ENCODE results near the gene MDFIC. TPM values are rescaled to one million over a fixed set of nuclear protein-coding genes. Genes with fewer than 3 reads are reported as not detected.

The MDFIC gene
- total RNA-seq, 4 donors from 2014 or later: 50.3 to 89.5 (median 58.1) TPM

DNA sequence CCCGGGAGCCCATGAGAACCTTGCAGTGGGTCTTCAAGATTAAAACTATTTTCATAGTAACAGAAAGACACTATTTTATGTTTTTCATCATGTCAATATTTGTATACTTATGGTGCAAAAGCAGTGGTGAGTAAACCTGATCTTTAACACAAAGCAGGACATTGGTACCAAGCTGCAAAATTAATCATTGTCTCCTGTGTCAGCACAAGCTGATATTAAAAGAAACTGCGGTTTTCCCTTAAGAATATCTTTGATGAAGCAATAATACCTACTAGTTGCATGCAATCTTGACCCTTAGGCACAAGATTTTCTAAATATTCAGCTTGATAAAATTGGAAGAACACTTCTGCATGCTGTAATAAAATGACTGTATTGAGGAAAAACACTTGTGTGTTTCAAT lies 121.7 kb downstream of the MDFIC start:
- 47 to 86% methylated on average over 2 of the region's 2 CpGs for WGBS, 2 donors
- no peak for DNase-seq

DNA sequence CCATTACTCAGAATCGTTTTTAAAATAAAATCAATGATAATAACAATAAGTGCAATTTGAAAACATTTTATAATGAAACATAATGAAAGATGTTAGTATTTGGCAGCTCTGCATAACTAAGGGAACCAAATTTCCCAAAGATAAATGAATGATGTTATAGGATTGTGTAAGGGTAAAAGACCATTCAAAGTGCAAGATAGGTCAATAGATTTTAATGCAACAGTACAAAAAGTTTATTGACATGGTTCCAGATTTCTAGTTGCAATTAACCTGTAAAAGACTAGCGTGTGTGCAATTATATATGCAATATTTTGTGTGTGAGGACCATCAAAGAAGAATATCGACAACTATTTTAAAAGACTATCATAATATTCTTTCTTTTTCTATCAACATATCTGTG lies 122.3 kb downstream of the MDFIC start:
- WGBS, 2 donors: 66 to 90% methylated on average over 3 of the region's 3 CpGs
- TF ChIP-seq, protein P1, sequence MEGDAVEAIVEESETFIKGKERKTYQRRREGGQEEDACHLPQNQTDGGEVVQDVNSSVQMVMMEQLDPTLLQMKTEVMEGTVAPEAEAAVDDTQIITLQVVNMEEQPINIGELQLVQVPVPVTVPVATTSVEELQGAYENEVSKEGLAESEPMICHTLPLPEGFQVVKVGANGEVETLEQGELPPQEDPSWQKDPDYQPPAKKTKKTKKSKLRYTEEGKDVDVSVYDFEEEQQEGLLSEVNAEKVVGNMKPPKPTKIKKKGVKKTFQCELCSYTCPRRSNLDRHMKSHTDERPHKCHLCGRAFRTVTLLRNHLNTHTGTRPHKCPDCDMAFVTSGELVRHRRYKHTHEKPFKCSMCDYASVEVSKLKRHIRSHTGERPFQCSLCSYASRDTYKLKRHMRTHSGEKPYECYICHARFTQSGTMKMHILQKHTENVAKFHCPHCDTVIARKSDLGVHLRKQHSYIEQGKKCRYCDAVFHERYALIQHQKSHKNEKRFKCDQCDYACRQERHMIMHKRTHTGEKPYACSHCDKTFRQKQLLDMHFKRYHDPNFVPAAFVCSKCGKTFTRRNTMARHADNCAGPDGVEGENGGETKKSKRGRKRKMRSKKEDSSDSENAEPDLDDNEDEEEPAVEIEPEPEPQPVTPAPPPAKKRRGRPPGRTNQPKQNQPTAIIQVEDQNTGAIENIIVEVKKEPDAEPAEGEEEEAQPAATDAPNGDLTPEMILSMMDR (IDR thresholded peaks at IDR 0.05): no peak
- TF ChIP-seq POLR2A (IDR thresholded peaks at IDR 0.05): no peak
- Histone ChIP-seq H3K27me3 (no peaks in the 10 kb centered on the region), H3K27ac (no peak overlapping the region), H3K9me3 (no peaks in the 10 kb centered on the region), H3K36me3 (no peaks in the 10 kb centered on the region), H3K4me1 (no peaks in the 10 kb centered on the region), H3K4me3 (replicated peaks in 1 of 3) (no peak overlapping the region)
- intact Hi-C loops (cut with DNase I): no loop called here
- no peak for DNase-seq

More for the DNA sequence above, 121.7 kb downstream of the MDFIC start:
- Histone ChIP-seq H3K9me3 (no peaks in the 10 kb centered on the region), H3K27ac (no peak overlapping the region), H3K36me3 (no peaks in the 10 kb centered on the region), H3K27me3 (no peaks in the 10 kb centered on the region), H3K4me1 (no peaks in the 10 kb centered on the region), H3K4me3 (replicated peaks in 1 of 3) (no peak overlapping the region)
- no peak for TF ChIP-seq POLR2A (IDR thresholded peaks at IDR 0.05)
- TF ChIP-seq, protein P1 (IDR thresholded peaks at IDR 0.05): no peak
- intact Hi-C loops (cut with DNase I): no loop called here

DNA sequence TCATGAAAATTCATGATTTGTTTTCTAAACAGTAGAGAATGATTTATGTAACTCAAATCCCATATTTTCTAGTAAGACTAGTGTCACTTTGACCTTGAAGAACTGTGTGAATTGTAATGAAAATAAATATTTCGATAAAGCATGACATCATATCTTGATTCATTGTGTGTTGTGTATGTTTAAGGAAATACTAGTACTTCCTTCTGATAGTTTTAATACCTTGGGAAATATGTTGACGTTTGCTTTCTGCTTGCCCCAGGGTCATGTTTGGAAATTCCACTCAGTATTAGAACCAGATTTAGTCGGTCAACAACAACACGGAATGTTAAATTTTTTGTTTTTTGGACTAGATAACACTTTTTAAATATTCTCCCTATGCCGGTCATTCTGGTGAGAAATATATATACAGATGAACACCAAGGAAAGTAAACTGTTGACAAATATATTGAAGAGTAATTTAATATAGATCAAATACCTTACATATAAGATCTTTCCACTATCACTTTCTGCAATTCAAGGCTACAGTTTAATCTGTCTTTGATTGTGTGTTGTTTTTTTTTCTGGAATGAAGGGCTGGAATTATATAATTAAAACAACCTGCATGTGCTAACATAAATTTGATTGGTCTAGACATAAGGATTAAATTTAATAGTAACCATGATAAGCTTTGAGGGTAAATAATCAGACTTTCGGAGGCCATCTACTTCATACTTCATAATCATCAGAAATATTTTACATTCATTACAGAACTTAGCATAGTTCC lies 126.2 kb downstream of the MDFIC start:
- H3K36me3 ChIP-seq: no peaks in the 10 kb centered on the region
- intact Hi-C loops (cut with DNase I): no loop called here
- TF ChIP-seq, protein P1 (IDR thresholded peaks at IDR 0.05): no peak
- H3K9me3 ChIP-seq: no peaks in the 10 kb centered on the region
- H3K27ac ChIP-seq: no peak overlapping the region
- no peaks in the 10 kb centered on the region for H3K27me3 ChIP-seq
- H3K4me1 ChIP-seq: no peaks in the 10 kb centered on the region
- no peak overlapping the region for H3K4me3 ChIP-seq (replicated peaks in 1 of 3)
- WGBS, 2 donors: 77 to 81% methylated on average over 6 of the region's 6 CpGs
- DNase-seq: no peak

DNA sequence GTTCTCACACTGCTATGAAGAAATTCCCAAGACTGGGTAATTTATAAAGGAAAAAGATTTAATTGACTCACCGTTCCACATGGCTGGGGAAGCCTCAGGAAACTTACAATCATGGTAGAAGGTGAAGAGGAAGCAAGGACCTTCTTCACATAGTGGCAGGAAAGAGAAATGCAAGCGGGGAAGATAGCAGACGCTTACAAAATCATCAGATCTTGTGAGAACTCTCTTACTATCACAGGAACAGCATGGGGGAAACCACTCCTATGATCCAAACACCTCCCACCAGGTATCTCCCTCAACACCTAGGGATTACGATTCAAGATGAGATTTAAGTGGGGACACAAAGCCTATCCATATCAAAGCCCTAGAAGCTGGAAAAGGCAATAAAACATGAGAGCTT lies 130.8 kb downstream of the MDFIC start:
- no peak for DNase-seq
- Histone ChIP-seq H3K4me1 (no peaks in the 10 kb centered on the region), H3K36me3 (no peaks in the 10 kb centered on the region), H3K9me3 (no peaks in the 10 kb centered on the region), H3K4me3 (replicated peaks in 1 of 3) (no peak overlapping the region), H3K27me3 (no peaks in the 10 kb centered on the region), H3K27ac (no peak overlapping the region)
- no peak for TF ChIP-seq POLR2A (IDR thresholded peaks at IDR 0.05)
- TF ChIP-seq, protein P1 (IDR thresholded peaks at IDR 0.05): no peak
- intact Hi-C loops (cut with DNase I): no loop called here
- WGBS, 2 donors: 88 to 90% methylated on average over 4 of the region's 4 CpGs

DNA sequence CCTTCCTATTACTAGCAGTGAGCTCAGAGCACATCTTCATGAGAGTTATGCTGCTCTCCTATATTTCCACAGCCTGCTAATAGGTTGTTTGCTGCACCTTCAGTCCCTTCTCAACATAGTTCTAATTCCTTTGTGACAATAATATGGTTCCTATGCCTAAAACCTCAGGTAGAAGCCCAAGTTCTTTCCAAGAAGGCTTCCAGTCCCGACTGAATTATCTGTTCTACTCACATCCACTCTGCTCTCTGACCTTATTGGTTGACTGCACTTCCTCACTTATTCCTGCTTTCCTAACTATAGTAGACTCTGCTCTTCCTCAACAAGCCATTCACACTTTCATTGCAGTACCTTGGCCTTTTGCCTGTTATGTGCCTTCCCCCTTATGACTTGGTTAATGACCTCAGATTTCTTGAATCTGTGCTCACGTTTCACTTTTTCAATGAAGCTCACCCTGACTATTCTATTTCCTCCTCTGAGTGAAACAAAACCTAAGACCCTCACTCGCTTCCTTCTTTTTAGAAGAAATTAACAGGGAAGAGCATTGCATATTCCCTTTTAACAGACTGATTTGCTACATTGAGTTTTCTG lies 132.7 kb downstream of the MDFIC start:
- TF ChIP-seq POLR2A (IDR thresholded peaks at IDR 0.05): no peak
- TF ChIP-seq, protein P1 (IDR thresholded peaks at IDR 0.05): no peak
- Histone ChIP-seq H3K27ac (no peak overlapping the region), H3K27me3 (no peaks in the 10 kb centered on the region), H3K36me3 (no peaks in the 10 kb centered on the region), H3K4me1 (peaks cover 8 to 10% of the 10 kb centered on the region in 2 donors), H3K9me3 (no peaks in the 10 kb centered on the region), H3K4me3 (replicated peaks in 1 of 3) (no peak overlapping the region)
- intact Hi-C loops (cut with DNase I): no loop called here
- 54 to 58% methylated on average over 3 of the region's 3 CpGs for WGBS, 2 donors
- DNase-seq: no peak

Measured in thyroid gland (tissue), 4 donors.